ENCODE results near the gene BPIFA3. TPM values are rescaled to one million over a fixed set of nuclear protein-coding genes. Genes with fewer than 3 reads are reported as not detected.

The BPIFA3 gene
- total RNA-seq (not detected), polyA plus RNA-seq (0.02 TPM)
- long read RNA-seq, donor 1, result 0 reads
- long read RNA-seq, donor 2, result 0 reads
- long read RNA-seq, donor 3, result 0 reads
- long read RNA-seq, donor 4, result 0 reads
- long read RNA-seq, donor 5, result 0 reads
- long read RNA-seq, donor 6, result 0 reads
- long read RNA-seq, donor 7, result 0 reads
- long read RNA-seq, donor 8, result 0 reads
- long read RNA-seq, donor 9, result 0 reads
- long read RNA-seq, donor 10, result 0 reads

GRCh38 chr20:33217052-33217451 lies at the start of gene BPIFA3:
BPIFA3 (plus strand) TSS chr20:33217352; CDS start chr20:33217537, 185 bp downstream.
- WGBS, result 87% methylated on average over 2 of the region's 2 CpGs
- Histone ChIP-seq H3K27me3 (ENCODE audit: control insufficient read depth in 2 of 2, insufficient read depth in 1 of 2, low read length in 1 of 2) (peaks cover 0 to 7% of the 10 kb centered on the region in 2 donors), H3K4me3 (ENCODE audit: low read length in 2 of 2) (no peak within 1 kb of the TSS), H3K9me3 (ENCODE audit: control insufficient read depth in 2 of 2, insufficient read depth in 1 of 2, low read length in 1 of 2) (no peaks in the 10 kb centered on the region), H3K36me3 (ENCODE audit: control insufficient read depth in 2 of 2, insufficient read depth in 2 of 2, low read length in 1 of 2) (no peaks in the 10 kb centered on the region), H3K27ac (ENCODE audit: low read depth in 1 of 2, low read length in 1 of 2) (no peak within 1 kb of the TSS), H3K4me1 (ENCODE audit: control insufficient read depth in 2 of 2, insufficient read depth in 2 of 2, low read length in 2 of 2) (no peaks in the 10 kb centered on the region)
- DNase-seq (ENCODE audit: low read depth in 6 of 9, low spot score in 9 of 9), result no peak

GRCh38 chr20:33167859-33168258 lies 49.3 kb upstream of the BPIFA3 start, which contains the start of gene BPIFA2:
BPIFA2 (plus strand) TSS chr20:33168159; CDS start chr20:33169146, 987 bp downstream.
- no peaks in the 10 kb centered on the region for H3K4me1 ChIP-seq (ENCODE audit: control insufficient read depth in 2 of 2, insufficient read depth in 2 of 2, low read length in 2 of 2)
- 85% methylated on average over 8 of the region's 8 CpGs for WGBS
- H3K27me3 ChIP-seq (ENCODE audit: control insufficient read depth in 2 of 2, insufficient read depth in 1 of 2, low read length in 1 of 2), result no peaks in the 10 kb centered on the region
- H3K36me3 ChIP-seq (ENCODE audit: control insufficient read depth in 2 of 2, insufficient read depth in 2 of 2, low read length in 1 of 2), result no peaks in the 10 kb centered on the region
- H3K27ac ChIP-seq (ENCODE audit: low read depth in 1 of 2, low read length in 1 of 2), result no peak within 1 kb of the TSS
- DNase-seq (ENCODE audit: low read depth in 6 of 9, low spot score in 9 of 9), result no peak
- peaks cover 0 to 6% of the 10 kb centered on the region in 2 donors for H3K9me3 ChIP-seq (ENCODE audit: control insufficient read depth in 2 of 2, insufficient read depth in 1 of 2, low read length in 1 of 2)
- H3K4me3 ChIP-seq (ENCODE audit: low read length in 2 of 2), result no peak within 1 kb of the TSS

- WGBS, result 59% methylated on average over 8 of the region's 8 CpGs
- Histone ChIP-seq H3K4me1 (ENCODE audit: control insufficient read depth in 2 of 2, insufficient read depth in 2 of 2, low read length in 2 of 2) (no peaks in the 10 kb centered on the region), H3K27ac (ENCODE audit: low read depth in 1 of 2, low read length in 1 of 2) (no peak overlapping the region), H3K4me3 (ENCODE audit: low read length in 2 of 2) (no peak overlapping the region), H3K9me3 (ENCODE audit: control insufficient read depth in 2 of 2, insufficient read depth in 1 of 2, low read length in 1 of 2) (peaks cover 0 to 6% of the 10 kb centered on the region in 2 donors), H3K36me3 (ENCODE audit: control insufficient read depth in 2 of 2, insufficient read depth in 2 of 2, low read length in 1 of 2) (no peaks in the 10 kb centered on the region), H3K27me3 (ENCODE audit: control insufficient read depth in 2 of 2, insufficient read depth in 1 of 2, low read length in 1 of 2) (no peaks in the 10 kb centered on the region)
- no peak for DNase-seq (ENCODE audit: low read depth in 6 of 9, low spot score in 9 of 9)
Observed at GRCh38 chr20:33169176-33169794, 47.9 kb upstream of the BPIFA3 start.

GRCh38 chr20:33172781-33173180 lies 44.4 kb upstream of the BPIFA3 start:
- H3K27me3 ChIP-seq (ENCODE audit: control insufficient read depth in 2 of 2, insufficient read depth in 1 of 2, low read length in 1 of 2), result no peaks in the 10 kb centered on the region
- H3K4me3 ChIP-seq (ENCODE audit: low read length in 2 of 2), result no peak overlapping the region
- DNase-seq (ENCODE audit: low read depth in 6 of 9, low spot score in 9 of 9), result no peak
- H3K36me3 ChIP-seq (ENCODE audit: control insufficient read depth in 2 of 2, insufficient read depth in 2 of 2, low read length in 1 of 2), result no peaks in the 10 kb centered on the region
- H3K27ac ChIP-seq (ENCODE audit: low read depth in 1 of 2, low read length in 1 of 2), result no peak overlapping the region
- no peaks in the 10 kb centered on the region for H3K4me1 ChIP-seq (ENCODE audit: control insufficient read depth in 2 of 2, insufficient read depth in 2 of 2, low read length in 2 of 2)
- 84% methylated on average over 7 of the region's 7 CpGs for WGBS
- peaks cover 0 to 6% of the 10 kb centered on the region in 2 donors for H3K9me3 ChIP-seq (ENCODE audit: control insufficient read depth in 2 of 2, insufficient read depth in 1 of 2, low read length in 1 of 2)

GRCh38 chr20:33175123-33175522 lies 42.0 kb upstream of the BPIFA3 start:
- Histone ChIP-seq H3K4me3 (ENCODE audit: low read length in 2 of 2) (no peak overlapping the region), H3K9me3 (ENCODE audit: control insufficient read depth in 2 of 2, insufficient read depth in 1 of 2, low read length in 1 of 2) (no peaks in the 10 kb centered on the region), H3K27me3 (ENCODE audit: control insufficient read depth in 2 of 2, insufficient read depth in 1 of 2, low read length in 1 of 2) (no peaks in the 10 kb centered on the region), H3K4me1 (ENCODE audit: control insufficient read depth in 2 of 2, insufficient read depth in 2 of 2, low read length in 2 of 2) (no peaks in the 10 kb centered on the region), H3K36me3 (ENCODE audit: control insufficient read depth in 2 of 2, insufficient read depth in 2 of 2, low read length in 1 of 2) (no peaks in the 10 kb centered on the region), H3K27ac (ENCODE audit: low read depth in 1 of 2, low read length in 1 of 2) (no peak overlapping the region)
- DNase-seq (ENCODE audit: low read depth in 6 of 9, low spot score in 9 of 9), result no peak
- 91% methylated on average over 3 of the region's 3 CpGs for WGBS

DNA sequence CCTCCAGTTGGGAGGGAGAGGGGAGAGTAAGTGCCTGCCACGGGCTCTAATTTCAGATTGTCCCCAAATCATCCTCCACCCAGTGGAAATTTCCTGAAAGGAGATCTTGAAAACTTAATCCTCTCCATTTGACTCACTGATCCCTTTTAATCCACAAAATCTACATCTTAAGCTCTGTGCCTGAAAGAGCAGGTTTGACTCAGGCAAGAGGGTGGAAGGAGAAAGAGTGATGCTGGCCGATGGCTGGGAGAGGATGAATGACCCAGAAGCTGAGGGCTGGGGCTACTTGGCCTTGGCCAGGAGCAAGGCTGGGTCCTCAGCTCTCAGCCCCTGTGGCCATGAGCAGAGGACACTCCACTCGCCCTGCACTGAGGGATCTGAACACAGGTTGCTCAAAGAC lies 41.1 kb upstream of the BPIFA3 start:
- Histone ChIP-seq H3K4me3 (ENCODE audit: low read length in 2 of 2) (no peak overlapping the region), H3K27ac (ENCODE audit: low read depth in 1 of 2, low read length in 1 of 2) (no peak overlapping the region), H3K27me3 (ENCODE audit: control insufficient read depth in 2 of 2, insufficient read depth in 1 of 2, low read length in 1 of 2) (no peaks in the 10 kb centered on the region), H3K36me3 (ENCODE audit: control insufficient read depth in 2 of 2, insufficient read depth in 2 of 2, low read length in 1 of 2) (no peaks in the 10 kb centered on the region), H3K9me3 (ENCODE audit: control insufficient read depth in 2 of 2, insufficient read depth in 1 of 2, low read length in 1 of 2) (no peaks in the 10 kb centered on the region), H3K4me1 (ENCODE audit: control insufficient read depth in 2 of 2, insufficient read depth in 2 of 2, low read length in 2 of 2) (no peaks in the 10 kb centered on the region)
- no peak for DNase-seq (ENCODE audit: low read depth in 6 of 9, low spot score in 9 of 9)
- WGBS, result 87% methylated on average over 3 of the region's 3 CpGs

DNA sequence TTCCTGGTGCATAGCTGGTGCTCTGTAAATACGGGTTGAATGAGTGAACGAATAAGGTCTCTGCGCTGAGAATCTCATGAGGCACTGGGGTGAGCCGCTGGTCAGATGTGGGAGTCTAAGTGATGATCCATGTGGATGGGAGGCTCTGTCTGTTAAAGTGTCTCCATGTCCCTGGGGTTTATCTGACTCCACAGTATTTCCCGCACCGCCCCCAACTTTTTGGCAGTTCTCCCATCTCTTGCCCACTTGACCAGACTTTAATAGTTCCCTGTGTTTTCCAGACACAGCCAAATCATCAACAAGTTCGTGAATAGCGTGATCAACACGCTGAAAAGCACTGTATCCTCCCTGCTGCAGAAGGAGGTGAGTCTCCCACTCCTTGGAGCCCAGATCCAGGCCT lies 39.3 kb upstream of the BPIFA3 start:
- no peak for DNase-seq (ENCODE audit: low read depth in 6 of 9, low spot score in 9 of 9)
- Histone ChIP-seq H3K36me3 (ENCODE audit: control insufficient read depth in 2 of 2, insufficient read depth in 2 of 2, low read length in 1 of 2) (no peaks in the 10 kb centered on the region), H3K27me3 (ENCODE audit: control insufficient read depth in 2 of 2, insufficient read depth in 1 of 2, low read length in 1 of 2) (no peaks in the 10 kb centered on the region), H3K9me3 (ENCODE audit: control insufficient read depth in 2 of 2, insufficient read depth in 1 of 2, low read length in 1 of 2) (no peaks in the 10 kb centered on the region), H3K4me1 (ENCODE audit: control insufficient read depth in 2 of 2, insufficient read depth in 2 of 2, low read length in 2 of 2) (no peaks in the 10 kb centered on the region), H3K27ac (ENCODE audit: low read depth in 1 of 2, low read length in 1 of 2) (no peak overlapping the region), H3K4me3 (ENCODE audit: low read length in 2 of 2) (no peak overlapping the region)
- WGBS, result 92% methylated on average over 9 of the region's 9 CpGs

- no peaks in the 10 kb centered on the region for H3K27me3 ChIP-seq (ENCODE audit: control insufficient read depth in 2 of 2, insufficient read depth in 1 of 2, low read length in 1 of 2)
Observed at GRCh38 chr20:33178726-33179125, 38.4 kb upstream of the BPIFA3 start.

GRCh38 chr20:33180169-33180568 lies 37.0 kb upstream of the BPIFA3 start:
- DNase-seq (ENCODE audit: low read depth in 6 of 9, low spot score in 9 of 9), result no peak
- Histone ChIP-seq H3K9me3 (ENCODE audit: control insufficient read depth in 2 of 2, insufficient read depth in 1 of 2, low read length in 1 of 2) (no peaks in the 10 kb centered on the region), H3K4me1 (ENCODE audit: control insufficient read depth in 2 of 2, insufficient read depth in 2 of 2, low read length in 2 of 2) (no peaks in the 10 kb centered on the region), H3K4me3 (ENCODE audit: low read length in 2 of 2) (no peak overlapping the region), H3K27me3 (ENCODE audit: control insufficient read depth in 2 of 2, insufficient read depth in 1 of 2, low read length in 1 of 2) (no peaks in the 10 kb centered on the region), H3K36me3 (ENCODE audit: control insufficient read depth in 2 of 2, insufficient read depth in 2 of 2, low read length in 1 of 2) (no peaks in the 10 kb centered on the region), H3K27ac (ENCODE audit: low read depth in 1 of 2, low read length in 1 of 2) (no peak overlapping the region)
- 95% methylated on average over 5 of the region's 5 CpGs for WGBS

More at GRCh38 chr20:33178726-33179125, 38.4 kb upstream of the BPIFA3 start:
- H3K27ac ChIP-seq (ENCODE audit: low read depth in 1 of 2, low read length in 1 of 2), result no peak overlapping the region
- no peaks in the 10 kb centered on the region for H3K9me3 ChIP-seq (ENCODE audit: control insufficient read depth in 2 of 2, insufficient read depth in 1 of 2, low read length in 1 of 2)
- DNase-seq (ENCODE audit: low read depth in 6 of 9, low spot score in 9 of 9), result no peak
- no peaks in the 10 kb centered on the region for H3K4me1 ChIP-seq (ENCODE audit: control insufficient read depth in 2 of 2, insufficient read depth in 2 of 2, low read length in 2 of 2)
- H3K36me3 ChIP-seq (ENCODE audit: control insufficient read depth in 2 of 2, insufficient read depth in 2 of 2, low read length in 1 of 2), result no peaks in the 10 kb centered on the region
- no peak overlapping the region for H3K4me3 ChIP-seq (ENCODE audit: low read length in 2 of 2)
- WGBS, result 89% methylated on average over 6 of the region's 6 CpGs
